RWPE1 (cell line): ENCODE results near the gene IRAG1.

Experiments
- CTCF ChIA-PET: fragments of 350-600 bp; sonication (Branson Sonifier 250); formaldehyde crosslinking; extraction: SDS; loops from one replicate; lab custom pipeline; 2021; lab: Yijun Ruan, JAX
- POLR2A ChIA-PET: fragments of 400-600 bp; formaldehyde crosslinking; extraction: SDS; loops from one replicate; lab custom pipeline; 2020; ENCODE audit warnings: antibody characterized with exemption; ENCODE audit not compliant: low non-redundant PET; lab: Yijun Ruan, JAX
- DNase-seq: peaks from one replicate; pipeline ENCODE4 v3.0.0; 2012; ENCODE audit warnings: low spot score
- H3K27ac ChIP-seq: fragments of 450-650 bp; 2 replicates; pipeline ENCODE4 v1.5.1; 2017
- TF ChIP-seq, protein P1 (sequence below): fragments of 450-650 bp; conservative IDR thresholded peaks from 2 replicates; pipeline ENCODE4 v1.5.1; 2017; ENCODE audit warnings: low read depth, mild to moderate bottlenecking

IRAG1 gene

DNA sequence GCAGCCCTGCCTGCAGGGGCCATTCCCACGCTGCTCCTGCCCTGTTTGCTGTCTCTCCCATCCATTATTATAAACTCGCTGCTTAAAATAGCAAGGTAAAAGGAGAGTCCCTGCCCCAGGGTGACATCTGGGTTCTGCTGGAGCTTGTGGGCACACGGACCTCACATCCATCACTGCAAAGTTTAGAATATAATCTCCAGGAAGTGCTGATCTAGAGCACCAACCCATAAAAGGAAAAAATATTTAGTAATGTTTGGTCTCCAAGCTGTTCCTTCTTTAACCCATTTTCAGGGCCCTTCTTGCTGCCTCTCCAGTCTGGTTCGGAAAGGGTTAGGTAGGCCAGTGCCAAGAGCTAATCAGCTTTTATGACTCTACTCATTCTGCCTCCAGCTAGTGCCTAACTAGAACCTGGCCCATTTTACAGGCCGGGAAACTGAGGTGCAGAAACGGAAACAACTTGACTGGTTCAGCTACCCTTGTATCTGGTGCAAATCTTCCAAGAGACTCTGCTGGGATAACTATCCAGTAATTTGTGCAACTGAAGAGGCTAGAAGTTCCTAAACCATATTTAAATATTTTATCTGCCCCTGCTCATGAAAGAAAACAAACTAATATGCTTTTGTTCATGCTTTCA is 37.5 kb downstream of the IRAG1 start:
- no peak for DNase-seq
- CTCF ChIA-PET: interaction anchor here (0.6 to 0.7 kb wide), 2 partner anchors 12 to 75 kb away, joined by 3 to 4 read pairs; no protein-coding TSS in a partner anchor
- no peak overlapping the region for H3K27ac ChIP-seq
- TF ChIP-seq, protein P1, sequence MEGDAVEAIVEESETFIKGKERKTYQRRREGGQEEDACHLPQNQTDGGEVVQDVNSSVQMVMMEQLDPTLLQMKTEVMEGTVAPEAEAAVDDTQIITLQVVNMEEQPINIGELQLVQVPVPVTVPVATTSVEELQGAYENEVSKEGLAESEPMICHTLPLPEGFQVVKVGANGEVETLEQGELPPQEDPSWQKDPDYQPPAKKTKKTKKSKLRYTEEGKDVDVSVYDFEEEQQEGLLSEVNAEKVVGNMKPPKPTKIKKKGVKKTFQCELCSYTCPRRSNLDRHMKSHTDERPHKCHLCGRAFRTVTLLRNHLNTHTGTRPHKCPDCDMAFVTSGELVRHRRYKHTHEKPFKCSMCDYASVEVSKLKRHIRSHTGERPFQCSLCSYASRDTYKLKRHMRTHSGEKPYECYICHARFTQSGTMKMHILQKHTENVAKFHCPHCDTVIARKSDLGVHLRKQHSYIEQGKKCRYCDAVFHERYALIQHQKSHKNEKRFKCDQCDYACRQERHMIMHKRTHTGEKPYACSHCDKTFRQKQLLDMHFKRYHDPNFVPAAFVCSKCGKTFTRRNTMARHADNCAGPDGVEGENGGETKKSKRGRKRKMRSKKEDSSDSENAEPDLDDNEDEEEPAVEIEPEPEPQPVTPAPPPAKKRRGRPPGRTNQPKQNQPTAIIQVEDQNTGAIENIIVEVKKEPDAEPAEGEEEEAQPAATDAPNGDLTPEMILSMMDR: no peak
- POLR2A ChIA-PET: no interaction called here

DNA sequence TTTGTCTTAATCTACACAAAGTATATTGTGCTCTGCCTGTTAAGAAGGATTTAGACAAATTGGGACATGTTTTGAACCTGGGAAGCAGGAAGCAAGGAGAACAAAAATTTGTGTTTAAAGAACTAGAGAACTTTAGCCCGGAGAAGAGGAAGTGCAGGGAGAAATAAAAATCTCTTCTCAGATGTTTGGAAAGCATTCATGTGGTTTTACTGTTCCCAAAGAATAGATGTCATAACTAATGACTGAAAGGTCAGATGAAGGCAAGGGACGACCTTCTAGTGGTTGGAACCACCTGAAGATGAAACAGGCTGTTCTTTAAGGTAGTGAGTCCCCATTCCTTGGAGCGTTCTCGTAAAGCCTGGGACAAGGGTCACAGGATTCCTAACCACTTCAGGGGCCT is 38.3 kb downstream of the IRAG1 start:
- TF ChIP-seq, protein P1: no peak
- ChIA-PET CTCF (interaction anchor here (0.7 to 2.0 kb wide), 4 partner anchors 11 to 141 kb away, joined by 3 to 4 read pairs (median 4); no protein-coding TSS in a partner anchor), POLR2A (no interaction called here)
- H3K27ac ChIP-seq: no peak overlapping the region
- no peak for DNase-seq

DNA sequence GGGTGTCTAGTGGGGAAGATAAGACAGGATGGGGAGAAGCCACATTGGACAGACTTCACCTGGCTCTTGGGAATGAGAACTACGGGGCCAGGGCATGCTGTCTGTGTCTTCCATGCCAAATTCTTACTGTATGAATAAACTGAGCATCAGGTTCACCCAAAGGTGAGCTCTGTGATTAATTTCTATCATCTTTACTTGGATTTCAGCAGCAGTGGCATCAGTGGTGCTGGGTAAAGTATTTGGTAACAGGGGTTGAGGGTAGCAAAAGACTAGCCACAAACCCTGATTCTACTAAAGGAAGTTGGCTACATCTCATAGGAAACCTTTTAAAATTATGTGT is 38.8 kb downstream of the IRAG1 start:
- ChIA-PET POLR2A (no interaction called here), CTCF (interaction anchor here (0.7 to 2.0 kb wide), 6 partner anchors 9 to 241 kb away, joined by 3 to 4 read pairs (median 4); no protein-coding TSS in a partner anchor)
- TF ChIP-seq, protein P1: no peak
- H3K27ac ChIP-seq: no peak overlapping the region
- DNase-seq: peak; percentile 24

DNA sequence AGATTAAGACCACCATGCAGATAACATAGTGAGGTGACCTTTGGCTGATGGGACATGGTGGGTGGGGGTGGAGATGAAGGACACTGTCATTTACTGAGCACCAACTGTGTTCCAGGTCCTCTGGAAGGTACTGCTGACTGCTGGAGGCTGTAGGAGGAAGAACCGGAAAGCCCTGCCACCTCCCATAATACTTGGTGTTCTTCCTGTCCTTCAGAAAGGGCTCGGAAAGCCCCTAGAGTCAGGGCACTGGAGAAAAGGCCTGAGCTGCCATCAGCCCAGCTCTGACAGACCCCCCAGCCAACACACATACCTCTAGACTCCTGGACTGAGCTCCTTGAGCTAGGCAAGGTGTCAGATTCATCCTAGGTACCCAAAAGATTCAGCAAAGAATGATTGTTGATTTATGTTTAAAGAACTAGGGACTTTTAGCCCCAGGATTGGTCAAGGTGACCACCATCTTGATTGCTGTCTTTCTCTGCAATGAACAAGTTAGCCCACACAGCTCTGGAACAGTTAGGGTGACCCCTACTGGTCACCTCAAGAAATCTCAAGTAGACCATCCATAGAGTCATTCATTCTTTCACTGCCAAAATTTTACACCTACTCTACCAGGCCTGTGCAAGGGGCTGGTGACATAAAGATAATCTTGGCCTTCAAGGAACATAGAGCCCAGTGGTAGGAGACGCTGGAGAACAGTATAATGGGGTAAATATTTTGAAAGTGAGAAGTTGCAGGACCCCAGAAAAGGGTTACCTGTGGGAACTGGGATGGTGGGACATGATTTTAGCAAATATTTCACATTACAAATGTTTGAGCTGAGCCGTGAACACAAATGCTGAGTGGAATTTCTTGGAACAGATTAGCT is 39.4 kb downstream of the IRAG1 start:
- ChIA-PET POLR2A (no interaction called here), CTCF (interaction anchor here (0.6 to 2.0 kb wide), 11 partner anchors 9 to 248 kb away, joined by 3 to 6 read pairs (median 4); no protein-coding TSS in a partner anchor)
- peak; percentile 23 for DNase-seq
- TF ChIP-seq, protein P1: no peak; the same call in 1 of the 2 replicates
- no peak overlapping the region for H3K27ac ChIP-seq

DNA sequence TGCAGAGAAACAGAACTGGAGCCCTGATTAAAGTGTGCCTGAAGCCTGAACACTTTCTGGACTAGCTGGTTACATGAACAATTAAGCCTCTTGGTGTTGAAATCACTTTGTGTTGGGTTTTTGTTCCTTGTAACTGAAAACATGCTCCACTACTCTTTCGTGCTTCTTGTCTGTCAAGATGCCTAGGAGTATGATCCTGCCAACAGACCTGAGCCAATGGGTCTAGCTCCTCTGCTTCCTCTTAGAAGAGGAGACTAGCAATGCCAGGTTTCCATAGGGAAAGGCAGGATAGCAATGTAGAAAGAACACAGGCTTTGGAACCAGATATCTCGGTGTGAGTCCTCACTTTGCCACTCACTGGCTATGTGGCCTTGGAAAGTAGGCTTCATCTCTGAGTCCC is 40.3 kb downstream of the IRAG1 start:
- ChIA-PET CTCF (interaction anchor here (0.6 to 1.5 kb wide), 4 partner anchors 10 to 1150 kb away, joined by 3 to 6 read pairs (median 4); no protein-coding TSS in a partner anchor), POLR2A (no interaction called here)
- no peak for DNase-seq
- TF ChIP-seq, protein P1: no peak
- H3K27ac ChIP-seq: no peak overlapping the region

DNA sequence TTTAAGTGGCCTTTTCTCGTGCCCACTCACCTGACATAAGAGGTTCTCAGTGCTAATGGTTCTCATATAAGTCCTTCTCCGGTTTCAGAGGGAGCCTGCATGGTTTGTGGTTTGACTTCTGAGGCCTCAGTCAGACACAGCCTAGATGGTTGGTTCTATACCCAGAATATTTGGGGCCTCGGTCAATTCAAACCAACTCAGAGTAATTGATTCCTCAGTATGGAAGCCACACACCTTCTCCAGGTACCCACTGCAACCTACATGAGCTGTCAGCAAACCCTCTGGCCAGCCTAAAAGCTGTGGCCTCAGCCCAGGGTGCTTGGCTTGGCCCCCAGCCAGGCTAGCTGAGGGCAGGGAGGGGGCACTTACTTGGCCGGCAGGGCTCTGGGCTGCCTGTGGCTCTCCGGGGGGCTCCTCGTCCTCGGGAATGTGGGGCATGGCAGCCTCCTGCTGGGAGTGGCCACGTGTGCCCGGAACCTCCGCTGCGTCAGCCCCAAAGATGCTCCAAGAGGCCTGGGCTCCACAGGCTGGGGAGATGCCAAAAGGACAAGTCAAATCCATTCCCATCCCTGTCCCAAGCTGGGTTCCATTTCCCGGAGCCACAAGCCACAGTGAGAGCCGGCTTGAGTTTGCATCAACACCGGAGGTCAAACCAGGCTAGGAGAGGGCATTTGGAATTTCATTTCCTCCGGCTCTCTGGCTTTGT is 41.7 kb downstream of the IRAG1 start:
- TF ChIP-seq, protein P1: no peak
- H3K27ac ChIP-seq: no peak overlapping the region
- DNase-seq: no peak
- ChIA-PET CTCF (no interaction called here), POLR2A (no interaction called here)
